Stimulated activated CD8-positive, alpha-beta memory T cell treated with anti-CD3 and anti-CD28 coated beads, Interleukin-4, amount 100 ng/mL, for 4 hours (primary cell): ENCODE results near the gene MEG3.

Source experiments
- DNase-seq, 2 donors: peaks; one replicate each; pipeline ENCODE4 v3.0.0-alpha.2; 2020; ENCODE audit warnings: low read depth in 2 of 2, low spot score in 1 of 2

Gene MEG3

GRCh38 chr14:100894416-100894815, 68.5 kb downstream of the MEG3 start:
- no peak for DNase-seq

- no peak for DNase-seq
Measured at GRCh38 chr14:100895411-100895810, 69.5 kb downstream of the MEG3 start.

- DNase-seq, result no peak
Measured at GRCh38 chr14:100896369-100897060, 70.6 kb downstream of the MEG3 start.

GRCh38 chr14:100898465-100898864, 72.5 kb downstream of the MEG3 start:
- DNase-seq, result no peak

GRCh38 chr14:100898935-100899883, 73.3 kb downstream of the MEG3 start:
- no peak for DNase-seq

GRCh38 chr14:100899884-100900771, 74.2 kb downstream of the MEG3 start:
- no peak for DNase-seq

- DNase-seq, result no peak
Measured at GRCh38 chr14:100900837-100901390, 75.0 kb downstream of the MEG3 start.

GRCh38 chr14:100901391-100902183, 75.7 kb downstream of the MEG3 start:
- DNase-seq, result no peak

- no peak for DNase-seq
Measured at GRCh38 chr14:100902295-100903133, 76.6 kb downstream of the MEG3 start.

GRCh38 chr14:100903134-100903468, 77.2 kb downstream of the MEG3 start:
- no peak for DNase-seq

- DNase-seq, result no peak
Measured at GRCh38 chr14:100903672-100904185, 77.8 kb downstream of the MEG3 start, which contains the start of gene RTL1. Gene RTL1, minus strand, starts transcription at chr14:100903722. Its CDS starts 18,934 bp downstream, at chr14:100884788.

- no peak for DNase-seq
Measured at GRCh38 chr14:100904307-100905087, 78.6 kb downstream of the MEG3 start.

- no peak for DNase-seq
Measured at GRCh38 chr14:100905166-100905565, 79.2 kb downstream of the MEG3 start.

GRCh38 chr14:100906420-100906819, 80.5 kb downstream of the MEG3 start:
- DNase-seq, result no peak

GRCh38 chr14:100907240-100907639, 81.3 kb downstream of the MEG3 start:
- no peak for DNase-seq

GRCh38 chr14:100909439-100909838, 83.5 kb downstream of the MEG3 start:
- no peak for DNase-seq
